Stomach (tissue), 4 donors: ENCODE results near the gene RBM44.
"Not testable (repeated sequence)": the region's sequence is repeated elsewhere in the genome, so short reads cannot be mapped to it uniquely, and the experiment has no call there.

Experiments used
- CTCF ChIP-seq, 7 experiments: fragments of 450-650 bp in 4 of 7; fragments of 200-600 bp in 3 of 7; sonication (generic) in 3 of 7; IDR thresholded peaks; one replicate each; pipeline ENCODE4 v1.5.1; 2016 to 2019; ENCODE audit warnings: antibody characterized with exemption in 7 of 7, control low read depth in 2 of 7, mild to moderate bottlenecking in 1 of 7
- EP300 ChIP-seq: sonication (generic); formaldehyde crosslinking; IDR thresholded peaks from one replicate; pipeline ENCODE4 v1.6.1; 2017; ENCODE audit warnings: antibody characterized with exemption
- POLR2AphosphoS5 ChIP-seq, 3 donors: sonication (generic); formaldehyde crosslinking; IDR thresholded peaks; one replicate each; pipeline ENCODE4 v1.6.1; 2016; ENCODE audit warnings: antibody characterized with exemption in 3 of 3

- not testable (repeated sequence) for TF ChIP-seq EP300; POLR2AphosphoS5 (IDR thresholded peaks at IDR 0.05); CTCF (IDR thresholded peaks at IDR 0.05)
Measured at GRCh38 chr2:237750441-237750840, 48.1 kb upstream of the RBM44 start.
